HG03135 (cell line): ENCODE data around the gene SKIDA1.
"Not testable (repeated sequence)": the region's sequence is repeated elsewhere in the genome, so short reads cannot be mapped to it uniquely, and the experiment has no call there.

ENCODE experiments used
- ATAC-seq: cut with Tn5 transposase; IDR thresholded peaks from one replicate; pipeline ENCODE4 v1.9.1; 2021; ENCODE audit warnings: mild to moderate bottlenecking, moderate library complexity; ENCODE audit not compliant: unreplicated experiment

SKIDA1 gene

GRCh38 chr10:21525367-21526187 lies at the start of gene SKIDA1:
TSS of gene SKIDA1 (minus strand) at chr10:21525682. CDS start at chr10:21517822, 7,860 bp downstream.
- no peak for ATAC-seq

- ATAC-seq, result not testable (repeated sequence)
Observed at GRCh38 chr10:21574514-21574913, 49.0 kb upstream of the SKIDA1 start.

GRCh38 chr10:21572578-21572977 lies 47.1 kb upstream of the SKIDA1 start:
- ATAC-seq, result no peak

- ATAC-seq, result no peak
Observed at GRCh38 chr10:21570761-21571521, 45.5 kb upstream of the SKIDA1 start.

GRCh38 chr10:21558984-21559383 lies 33.5 kb upstream of the SKIDA1 start:
- ATAC-seq, result not testable (repeated sequence)

- ATAC-seq, result no peak
Observed at GRCh38 chr10:21556527-21556926, 31.0 kb upstream of the SKIDA1 start.

- ATAC-seq, result no peak
Observed at GRCh38 chr10:21552638-21553037, 27.2 kb upstream of the SKIDA1 start.

- ATAC-seq, result no peak
Observed at GRCh38 chr10:21547246-21547645, 21.8 kb upstream of the SKIDA1 start.

- not testable (repeated sequence) for ATAC-seq
Observed at GRCh38 chr10:21540701-21541100, 15.2 kb upstream of the SKIDA1 start.

GRCh38 chr10:21536874-21537273 lies 11.4 kb upstream of the SKIDA1 start:
- no peak for ATAC-seq

GRCh38 chr10:21535976-21536375 lies 10.5 kb upstream of the SKIDA1 start:
- not testable (repeated sequence) for ATAC-seq

- ATAC-seq, result no peak
Observed at GRCh38 chr10:21535494-21535965, 10.0 kb upstream of the SKIDA1 start.

GRCh38 chr10:21534604-21535493 lies 9.4 kb upstream of the SKIDA1 start:
- ATAC-seq, result peak; percentile 31

GRCh38 chr10:21534280-21534586 lies 8.8 kb upstream of the SKIDA1 start:
- no peak for ATAC-seq

- peak; percentile 85 for ATAC-seq
Observed at GRCh38 chr10:21533467-21534279, 8.2 kb upstream of the SKIDA1 start, which contains the start of gene MLLT10. TSS of gene MLLT10 (plus strand) at chr10:21534232. CDS start at chr10:21534645, 413 bp downstream.

- ATAC-seq, result no peak
Observed at GRCh38 chr10:21532694-21533466, 7.4 kb upstream of the SKIDA1 start.

GRCh38 chr10:21531164-21531563 lies 5.7 kb upstream of the SKIDA1 start:
- ATAC-seq, result no peak

GRCh38 chr10:21530641-21531040 lies 5.2 kb upstream of the SKIDA1 start:
- ATAC-seq, result no peak

- ATAC-seq, result no peak
Observed at GRCh38 chr10:21530168-21530567, 4.7 kb upstream of the SKIDA1 start.
